SK-N-SH (cell line): ENCODE results near the gene OPRM1. TPM values are rescaled to one million over a fixed set of nuclear protein-coding genes. Genes with fewer than 3 reads are reported as not detected.

ENCODE experiments used
- CTCF ChIA-PET: fragments of 300-600, 350-600 bp; formaldehyde crosslinking; extraction: SDS; loops from one replicate; lab custom pipeline; 2021; lab: Yijun Ruan, JAX
- POLR2A ChIA-PET: fragments of 350-600 bp; sonication (Branson Sonifier 250); formaldehyde crosslinking; extraction: SDS; loops from one replicate; lab custom pipeline; 2020; ENCODE audit warnings: antibody characterized with exemption, inconsistent platforms; lab: Yijun Ruan, JAX
- DNase-seq: peaks from one replicate; pipeline ENCODE4 v3.0.0; 2012
- H2AFZ ChIP-seq: fragments of 200-600 bp; sonication (generic); 2 replicates; pipeline ENCODE4 v1.8.1; 2016; ENCODE audit warnings: antibody characterized with exemption, mild to moderate bottlenecking, low read depth
- H3F3A ChIP-seq: fragments of 200-600 bp; sonication (generic); replicated peaks from 2 replicates; pipeline ENCODE3; 2016; ENCODE audit warnings: antibody characterized with exemption, mild to moderate bottlenecking; ENCODE audit not compliant: insufficient read depth
- H3K27ac ChIP-seq, 2 experiments: fragments of 200-500 bp in 1 of 2; fragments of 200-600 bp in 1 of 2; sonication (Bioruptor generic) in 1 of 2; sonication (generic), shearing (Covaris generic) in 1 of 2; 2 replicates each; pipeline versions ENCODE4 v1.5.1 to v1.6.1; 2014 to 2016; ENCODE audit warnings: low read depth in 2 of 2, inconsistent platforms in 1 of 2, low read length in 1 of 2, mild to moderate bottlenecking in 1 of 2, mixed read lengths in 1 of 2
- H3K27me3 ChIP-seq: fragments of 200-600 bp; sonication (generic), shearing (Covaris generic); 2 replicates; pipeline ENCODE4 v1.6.1; 2016; ENCODE audit warnings: mixed run types; ENCODE audit not compliant: insufficient read depth
- H3K36me3 ChIP-seq, 2 experiments: fragments of 200-500 bp in 1 of 2; fragments of 200-600 bp in 1 of 2; sonication (Bioruptor generic) in 1 of 2; sonication (generic) in 1 of 2; replicated peaks in 1 of 2; 2 replicates each; pipeline versions ENCODE3 to v1.5.1; 2014 to 2016; ENCODE audit warnings: low read length in 1 of 2, mild to moderate bottlenecking in 1 of 2; ENCODE audit not compliant: insufficient read depth in 2 of 2, control insufficient read depth in 1 of 2
- H3K4me1 ChIP-seq, 2 experiments: fragments of 200-500 bp in 1 of 2; fragments of 200-600 bp in 1 of 2; sonication (Bioruptor generic) in 1 of 2; sonication (generic), shearing (Covaris generic) in 1 of 2; 2 replicates each; pipeline versions ENCODE4 v1.5.1 to v1.6.1; 2014 to 2016; ENCODE audit warnings: low read depth in 1 of 2, low read length in 1 of 2, mixed run types in 1 of 2; ENCODE audit not compliant: insufficient read depth in 2 of 2, control insufficient read depth in 1 of 2
- H3K4me2 ChIP-seq: fragments of 200-600 bp; sonication (generic), shearing (Covaris generic); 2 replicates; pipeline ENCODE4 v1.6.1; 2017; ENCODE audit warnings: mixed run types
- H3K4me3 ChIP-seq, 2 experiments: fragments of 200-500 bp in 1 of 2; fragments of 200-600 bp in 1 of 2; sonication (Bioruptor generic) in 1 of 2; sonication (generic), shearing (Covaris generic) in 1 of 2; 2 replicates each; pipeline versions ENCODE4 v1.5.1 to v1.8.1; 2014 to 2016; ENCODE audit warnings: low read depth in 2 of 2, inconsistent platforms in 1 of 2, low read length in 1 of 2, mild to moderate bottlenecking in 1 of 2, mixed read lengths in 1 of 2, moderate library complexity in 1 of 2
- H3K79me2 ChIP-seq: fragments of 200-600 bp; sonication (generic); 2 replicates; pipeline ENCODE4 v1.8.1; 2017; ENCODE audit warnings: mild to moderate bottlenecking; ENCODE audit not compliant: insufficient read depth
- H3K9ac ChIP-seq: fragments of 200-600 bp; sonication (generic); 2 replicates; pipeline ENCODE4 v1.6.1; 2017; ENCODE audit warnings: mixed run types
- H3K9me2 ChIP-seq: fragments of 200-600 bp; sonication (generic); 2 replicates; pipeline ENCODE4 v1.6.1; 2017; ENCODE audit warnings: mixed run types
- H3K9me3 ChIP-seq: fragments of 200-600 bp; sonication (generic); 2 replicates; pipeline ENCODE4 v1.6.1; 2017; ENCODE audit warnings: mixed run types, mild to moderate bottlenecking, moderate library complexity
- H4K20me1 ChIP-seq: fragments of 200-600 bp; sonication (generic); 2 replicates; pipeline ENCODE4 v1.6.1; 2017; ENCODE audit warnings: mild to moderate bottlenecking, mixed run types; ENCODE audit not compliant: insufficient read depth
- EZH2phosphoT487 ChIP-seq: fragments of 200-600 bp; sonication (generic); IDR thresholded peaks from 2 replicates; pipeline ENCODE4 v1.6.1; 2017; ENCODE audit warnings: low read depth, mixed run types, mild to moderate bottlenecking, antibody characterized with exemption, moderate library complexity, borderline replicate concordance
- RAD21 ChIP-seq: IDR thresholded peaks from 2 replicates; pipeline ENCODE4 v1.6.1; 2012; ENCODE audit warnings: mild to moderate bottlenecking, low read length
- RFX5 ChIP-seq: IDR thresholded peaks from 2 replicates; pipeline ENCODE4 v1.6.1; 2012; ENCODE audit warnings: mild to moderate bottlenecking, improper control_type of control experiment, low read length
- SMC3 ChIP-seq: IDR thresholded peaks from 2 replicates; pipeline ENCODE4 v1.6.1; 2012; ENCODE audit warnings: low read depth, low read length, improper control_type of control experiment
- YY1 ChIP-seq: IDR thresholded peaks from 2 replicates; pipeline ENCODE4 v1.4.0; 2012; ENCODE audit warnings: low read depth, mild to moderate bottlenecking
- whole genome bisulfite sequencing: methylation state at CpG from one replicate; pipeline ENCODE4 v1.1.6; 2017; ENCODE audit warnings: low lambda C conversion rate; 5-methylcytosine and 5-hydroxymethylcytosine counted together
- polyA plus RNA-seq, 3 experiments: library from polyadenylated mRNA; depleted of rRNA; stranded (reverse); fragments of >200 nt; gene quantifications; 2 replicates each; pipeline ENCODE4 v1.2.3, GENCODE V29; 2012
- TF ChIP-seq, protein P1 (sequence below): fragments of 200-600 bp; sonication (generic); IDR thresholded peaks from 2 replicates; pipeline ENCODE4 v1.6.1; 2017; ENCODE audit warnings: antibody characterized with exemption, mild to moderate bottlenecking, moderate library complexity

The OPRM1 gene
- polyA plus RNA-seq, 1 of the 3 experiments (the other 2 are of a cell fraction): 0.15 TPM

DNA sequence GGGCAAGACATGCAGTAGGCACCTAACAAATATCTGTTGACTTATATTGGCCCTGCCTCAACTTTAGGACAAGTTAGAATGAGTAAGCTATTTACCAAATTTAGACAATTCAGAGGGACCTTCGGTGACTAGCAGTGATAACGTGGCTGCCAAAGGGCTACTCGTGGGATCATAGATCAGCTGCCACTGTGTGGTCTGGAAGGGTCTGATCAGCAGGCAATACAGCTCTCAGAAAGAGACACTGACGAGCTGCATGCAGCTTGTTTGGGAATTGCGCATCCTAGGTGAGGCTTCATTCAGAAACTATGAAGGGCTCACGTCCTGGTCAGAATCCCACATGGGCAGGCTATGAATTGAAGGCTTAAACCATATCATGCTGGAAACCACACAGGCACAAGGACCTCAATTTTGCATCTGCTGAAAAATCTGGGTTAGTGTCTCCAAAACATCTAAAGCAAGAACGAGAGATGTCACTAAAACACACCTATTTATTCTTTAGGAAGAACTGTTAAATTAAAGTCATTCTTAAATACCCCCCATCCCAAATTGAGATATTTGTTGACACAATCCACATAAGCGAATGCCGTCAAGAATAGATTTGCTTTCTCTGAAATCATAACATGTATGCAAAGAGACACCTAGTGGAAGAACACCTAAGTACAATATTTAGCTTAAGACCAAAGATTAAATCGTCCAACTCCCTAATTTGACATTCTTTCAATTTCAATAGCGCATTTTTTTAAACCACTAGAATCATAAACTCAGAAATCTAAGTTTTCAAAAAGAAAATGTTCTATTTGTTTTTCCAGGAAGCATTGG lies 238.0 kb downstream of the OPRM1 start:
- no peak overlapping the region for H3K27ac ChIP-seq
- H2AFZ ChIP-seq: no peak overlapping the region
- CTCF ChIA-PET: interaction anchor here (0.5 to 3.0 kb wide), 37 partner anchors 9 to 1256 kb away, joined by 3 to 19 read pairs (median 3); no protein-coding TSS in a partner anchor
- H3K27me3 ChIP-seq: no peaks in the 10 kb centered on the region
- H3K9me2 ChIP-seq: no peaks in the 10 kb centered on the region
- no peak overlapping the region for H3K4me2 ChIP-seq
- no peaks in the 10 kb centered on the region for H3F3A ChIP-seq
- WGBS: 56% methylated on average over 8 of the region's 11 CpGs
- H3K4me1 ChIP-seq: peaks cover 0 to 4% of the 10 kb centered on the region in 2 experiments; a peak in 1 of 4 replicates
- POLR2A ChIA-PET: no interaction called here
- no peak overlapping the region; a peak in 1 of 4 replicates for H3K4me3 ChIP-seq
- no peaks in the 10 kb centered on the region for H3K9me3 ChIP-seq
- TF ChIP-seq EZH2phosphoT487: no peak
- TF ChIP-seq SMC3: peak; percentile 57
- TF ChIP-seq, protein P1, sequence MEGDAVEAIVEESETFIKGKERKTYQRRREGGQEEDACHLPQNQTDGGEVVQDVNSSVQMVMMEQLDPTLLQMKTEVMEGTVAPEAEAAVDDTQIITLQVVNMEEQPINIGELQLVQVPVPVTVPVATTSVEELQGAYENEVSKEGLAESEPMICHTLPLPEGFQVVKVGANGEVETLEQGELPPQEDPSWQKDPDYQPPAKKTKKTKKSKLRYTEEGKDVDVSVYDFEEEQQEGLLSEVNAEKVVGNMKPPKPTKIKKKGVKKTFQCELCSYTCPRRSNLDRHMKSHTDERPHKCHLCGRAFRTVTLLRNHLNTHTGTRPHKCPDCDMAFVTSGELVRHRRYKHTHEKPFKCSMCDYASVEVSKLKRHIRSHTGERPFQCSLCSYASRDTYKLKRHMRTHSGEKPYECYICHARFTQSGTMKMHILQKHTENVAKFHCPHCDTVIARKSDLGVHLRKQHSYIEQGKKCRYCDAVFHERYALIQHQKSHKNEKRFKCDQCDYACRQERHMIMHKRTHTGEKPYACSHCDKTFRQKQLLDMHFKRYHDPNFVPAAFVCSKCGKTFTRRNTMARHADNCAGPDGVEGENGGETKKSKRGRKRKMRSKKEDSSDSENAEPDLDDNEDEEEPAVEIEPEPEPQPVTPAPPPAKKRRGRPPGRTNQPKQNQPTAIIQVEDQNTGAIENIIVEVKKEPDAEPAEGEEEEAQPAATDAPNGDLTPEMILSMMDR: peak; percentile 57
- TF ChIP-seq YY1: no peak
- peak; percentile 80 for TF ChIP-seq RAD21
- TF ChIP-seq RFX5: no peak
- no peak overlapping the region for H3K9ac ChIP-seq
- no peaks in the 10 kb centered on the region for H3K36me3 ChIP-seq
- H3K79me2 ChIP-seq: no peaks in the 10 kb centered on the region
- peak; percentile 53 for DNase-seq
- H4K20me1 ChIP-seq: no peaks in the 10 kb centered on the region

DNA sequence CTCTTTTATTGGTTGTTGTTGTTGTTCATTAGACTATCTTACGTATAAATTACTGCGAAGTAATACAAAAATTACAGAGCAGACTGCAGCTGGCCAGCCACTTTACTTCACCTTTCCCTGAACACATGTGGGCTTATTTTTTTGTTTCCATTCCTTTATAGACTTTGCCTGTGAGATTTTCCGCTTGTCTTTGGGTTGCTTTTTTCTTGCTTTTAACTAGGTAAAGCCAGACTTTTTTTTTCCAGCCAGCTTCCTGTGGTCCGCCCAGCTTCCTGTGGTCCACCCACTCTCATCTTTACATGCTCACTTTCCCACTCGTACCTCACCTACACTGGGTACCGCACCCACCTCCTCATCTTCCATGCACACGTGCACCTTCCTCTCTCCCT lies 238.6 kb downstream of the OPRM1 start:
- ChIA-PET POLR2A (no interaction called here), CTCF (interaction anchor here (0.5 to 3.0 kb wide), 34 partner anchors 8 to 1256 kb away, joined by 3 to 19 read pairs (median 3); no protein-coding TSS in a partner anchor)
- Histone ChIP-seq H3K9me3 (no peaks in the 10 kb centered on the region), H3K79me2 (no peaks in the 10 kb centered on the region), H3K4me3 (no peak overlapping the region; a peak in 1 of 4 replicates), H3K9ac (no peak overlapping the region), H4K20me1 (no peaks in the 10 kb centered on the region), H3K4me1 (peaks cover 0 to 4% of the 10 kb centered on the region in 2 experiments; a peak in 1 of 4 replicates), H3K4me2 (no peak overlapping the region), H3K27me3 (no peaks in the 10 kb centered on the region), H2AFZ (no peak overlapping the region), H3K27ac (no peak overlapping the region), H3K9me2 (no peaks in the 10 kb centered on the region), H3F3A (no peaks in the 10 kb centered on the region), H3K36me3 (no peaks in the 10 kb centered on the region)
- TF ChIP-seq, protein P1: 0 out of 2 replicates have a peak, but pooled peaks have one; percentile 2
- no peak for TF ChIP-seq YY1
- 80% methylated on average over 7 of the region's 7 CpGs for WGBS
- DNase-seq: no peak
